ENCODE results near the gene ST3GAL6. TPM values are rescaled to one million over a fixed set of nuclear protein-coding genes. Genes with fewer than 3 reads are reported as not detected.

ST3GAL6 gene
- total and polyA plus RNA-seq, 8 donors: 5.8 to 129 (median 13.6) TPM; not detected in 1

GRCh38 chr3:98843266-98843959 lies 80.3 kb downstream of the ST3GAL6 start:
- TF ChIP-seq POLR2A (IDR thresholded peaks at IDR 0.05) (no peak), POLR2AphosphoS5 (IDR thresholded peaks at IDR 0.05) (no peak), CTCF (IDR thresholded peaks at IDR 0.05) (no peak), EP300 (IDR thresholded peaks at IDR 0.05) (no peak)

More at GRCh38 chr3:98843266-98843959, 80.3 kb downstream of the ST3GAL6 start:
- intact Hi-C loops (cut with DNase I; ENCODE audit: low total_unique reads): no loop called here
- Histone ChIP-seq H3K4me3 (no peak overlapping the region), H3K9me3 (peaks cover 0 to 4% (median 0%) of the 10 kb centered on the region in 4 donors), H3K27ac (no peak overlapping the region), H3K27me3 (no peaks in the 10 kb centered on the region), H3K4me1 (no peaks in the 10 kb centered on the region), H3K36me3 (peaks cover 0 to 16% (median 7%) of the 10 kb centered on the region in 4 donors)
- DNase-seq: no peak
- WGBS, 5 donors: 69 to 86% (median 79%) methylated on average over 7 of the region's 7 CpGs

Small RNA genes within 50 kb of the gene (small RNA-seq; reads per million reads assigned to genes)
- 0 reads per million in 4 donors for gene RNU6-26P

Other genes starting within 250 kb of the ST3GAL6 start
- gene CLDND1, start 240.4 kb upstream of the ST3GAL6 start, total RNA-seq: 100 to 1,000 TPM in 3 of 5 donors, 10 to 100 TPM in 2; 64.9 to 161 (median 144) TPM
- gene CLDND1, start 240.4 kb upstream of the ST3GAL6 start, polyA plus RNA-seq: 10 to 100 TPM; 20.6 to 43.7 (median 24.8) TPM
- gene GPR15, start 231.4 kb upstream of the ST3GAL6 start, total RNA-seq: not detected
- gene GPR15, start 231.4 kb upstream of the ST3GAL6 start, polyA plus RNA-seq: under 1 TPM in 1 of 3 donors, not detected in 2; 0.25 TPM
- gene CPOX, start 169.7 kb upstream of the ST3GAL6 start, total RNA-seq: 10 to 100 TPM in 4 of 5 donors, 1 to 10 TPM in 1; 4.1 to 43.7 (median 23.7) TPM
- 1 to 10 TPM; 4.1 to 8.9 (median 5.9) TPM for gene CPOX, start 169.7 kb upstream of the ST3GAL6 start, polyA plus RNA-seq
- gene DCBLD2, start 138.4 kb downstream of the ST3GAL6 start, total RNA-seq: 10 to 100 TPM; 27.7 to 77.1 (median 40.8) TPM
- 1 to 10 TPM; 2.3 to 3.8 (median 3.4) TPM for gene DCBLD2, start 138.4 kb downstream of the ST3GAL6 start, polyA plus RNA-seq